H7 (cell line): ENCODE results near the gene NFE2L1. TPM values are rescaled to one million over a fixed set of nuclear protein-coding genes. Genes with fewer than 3 reads are reported as not detected.

Experiments
- total RNA-seq: library from RNA; depleted of rRNA; stranded (reverse); fragments of >200 nt; shearing (Covaris generic); gene quantifications from 2 replicates; pipeline ENCODE4 v1.2.3, GENCODE V29; 2014; rRNA removed

Gene NFE2L1
- total RNA-seq, 1 experiment from 2014 or later: 114 TPM

Other genes starting within 250 kb of the NFE2L1 start
- gene OSBPL7, start 226.6 kb upstream of the NFE2L1 start, total RNA-seq: 11.3 and 21.8 TPM in 2 replicates
- 138 and 156 TPM in 2 replicates for gene MRPL10, start 216.8 kb upstream of the NFE2L1 start, total RNA-seq
- 0.21 and 0.30 TPM in 2 replicates for gene LRRC46, start 216.7 kb upstream of the NFE2L1 start, total RNA-seq
- 35.5 and 48.6 TPM in 2 replicates for gene SCRN2, start 207.1 kb upstream of the NFE2L1 start, total RNA-seq
- 0.07 and 0.10 TPM in 2 replicates for gene SP6, start 197.2 kb upstream of the NFE2L1 start, total RNA-seq
- gene SP2, start 152.1 kb upstream of the NFE2L1 start, total RNA-seq: 2.7 and 3.2 TPM in 2 replicates
- 8.9 and 12.9 TPM in 2 replicates for gene PNPO, start 106.8 kb upstream of the NFE2L1 start, total RNA-seq
- 0.10 TPM in 1 of 2 replicates, not detected in the other for gene PRR15L, start 90.5 kb upstream of the NFE2L1 start, total RNA-seq
- gene CDK5RAP3, start 77.2 kb upstream of the NFE2L1 start, total RNA-seq: 63.9 and 79.1 TPM in 2 replicates
- not detected in 2 replicates for gene COPZ2, start 10.6 kb upstream of the NFE2L1 start, total RNA-seq
- 126 and 153 TPM in 2 replicates for gene CBX1, start 53.1 kb downstream of the NFE2L1 start, total RNA-seq
- gene SNX11, start 59.4 kb downstream of the NFE2L1 start, total RNA-seq: 16.0 and 17.4 TPM in 2 replicates